Keratinocyte (primary cell): ENCODE measurements around the gene SCARB1. TPM values are rescaled to one million over a fixed set of nuclear protein-coding genes. Genes with fewer than 3 reads are reported as not detected.
A peak's percentile ranks its signal among the peaks of the same experiment; 100 is the strongest.
"Not testable (repeated sequence)": the region's sequence is repeated elsewhere in the genome, so short reads cannot be mapped to it uniquely, and the experiment has no call there.

Experiments used
- DNase-seq: peaks from one replicate; pipeline ENCODE4 v3.0.0-alpha.2; 2011; ENCODE audit warnings: low read depth, missing footprints, low spot score
- FAIRE-seq: peaks from 2 replicates; lab custom pipeline; 2011; peaks lifted over from hg19 to GRCh38; lab: Jason Lieb, UNC
- H2AFZ ChIP-seq: 2 replicates; pipeline ENCODE4 v1.6.0; 2012; ENCODE audit warnings: low read length, control low read depth, inconsistent platforms; ENCODE audit not compliant: control insufficient read depth
- H3K27ac ChIP-seq: 2 replicates; pipeline ENCODE4 v1.5.1; 2011; ENCODE audit warnings: low read length; ENCODE audit not compliant: control insufficient read depth, insufficient read depth
- H3K27me3 ChIP-seq: 3 replicates; pipeline ENCODE4 v1.6.0; 2011; ENCODE audit warnings: low read length; ENCODE audit not compliant: control insufficient read depth, insufficient read depth; ENCODE audit errors: extremely low read depth
- H3K36me3 ChIP-seq, 2 experiments: 2 replicates in 1 of 2; 3 replicates in 1 of 2; pipeline ENCODE4 v1.5.1; 2011; ENCODE audit warnings: low read length in 2 of 2, mild to moderate bottlenecking in 1 of 2; ENCODE audit not compliant: control insufficient read depth in 2 of 2, insufficient read depth in 2 of 2; ENCODE audit errors: extremely low read depth in 1 of 2
- H3K4me1 ChIP-seq: 3 replicates; pipeline ENCODE4 v1.5.1; 2011; ENCODE audit warnings: low read length; ENCODE audit not compliant: control insufficient read depth, insufficient read depth; ENCODE audit errors: extremely low read depth
- H3K4me2 ChIP-seq: 3 replicates; pipeline ENCODE4 v1.6.0; 2011; ENCODE audit warnings: low read depth, low read length; ENCODE audit not compliant: control insufficient read depth, insufficient read depth; ENCODE audit errors: extremely low read depth
- H3K4me3 ChIP-seq, 3 experiments: fragments of 200-600 bp in 1 of 3; sonication (generic) in 1 of 3; 2 replicates in 2 of 3; 3 replicates in 1 of 3; pipeline ENCODE4 v1.5.1; 2011 to 2016; ENCODE audit warnings: low read length in 3 of 3, mild to moderate bottlenecking in 3 of 3, control low read depth in 2 of 3, inconsistent platforms in 1 of 3, low read depth in 1 of 3, mixed read lengths in 1 of 3, mixed run types in 1 of 3, moderate library complexity in 1 of 3; ENCODE audit not compliant: control insufficient read depth in 2 of 3, insufficient read depth in 2 of 3; ENCODE audit errors: extremely low read depth in 1 of 3
- H3K79me2 ChIP-seq: 2 replicates; pipeline ENCODE4 v1.6.0; 2012; ENCODE audit warnings: low read length; ENCODE audit not compliant: control insufficient read depth, insufficient read depth
- H3K9ac ChIP-seq: 3 replicates; pipeline ENCODE4 v1.6.0; 2011; ENCODE audit warnings: low read length; ENCODE audit not compliant: control insufficient read depth, insufficient read depth; ENCODE audit errors: extremely low read depth
- H3K9me1 ChIP-seq: 3 replicates; pipeline ENCODE4 v1.6.0; 2011; ENCODE audit warnings: low read length; ENCODE audit not compliant: control insufficient read depth, insufficient read depth; ENCODE audit errors: extremely low read depth
- H3K9me3 ChIP-seq: 2 replicates; pipeline ENCODE4 v1.5.1; 2012; ENCODE audit warnings: low read depth, low read length; ENCODE audit not compliant: control insufficient read depth
- H4K20me1 ChIP-seq: 3 replicates; pipeline ENCODE4 v1.6.0; 2011; ENCODE audit warnings: low read length; ENCODE audit not compliant: control insufficient read depth, insufficient read depth; ENCODE audit errors: extremely low read depth
- CTCF ChIP-seq, 3 experiments: IDR thresholded peaks in 1 of 3; conservative IDR thresholded peaks in 1 of 3; optimal IDR thresholded peaks in 1 of 3; 2 replicates in 2 of 3; 3 replicates in 1 of 3; pipeline versions ENCODE3 to v1.5.1; 2011; ENCODE audit warnings: low read length in 3 of 3, mild to moderate bottlenecking in 3 of 3, moderate library complexity in 2 of 3, control low read depth in 1 of 3, inconsistent platforms in 1 of 3; ENCODE audit not compliant: insufficient read depth in 2 of 3; ENCODE audit errors: extremely low read depth in 1 of 3
- EZH2 ChIP-seq: IDR thresholded peaks from one replicate; pipeline ENCODE4 v1.6.1; 2012; ENCODE audit warnings: inconsistent platforms, mild to moderate bottlenecking, low read length, moderate library complexity
- dilution Hi-C: fragments of 300-500 bp; cut with MboI; formaldehyde crosslinking; loops from one replicate; pipeline ENCODE4 v1.7.0; 2020; ENCODE audit warnings: low sequenced_read_pairs; ENCODE audit not compliant: extremely low pct_ligation_motif_present
- polyA minus RNA-seq, 3 experiments: library from RNA; depleted of rRNA, polyadenylated mRNA; stranded (reverse); fragments of >200 nt; gene quantifications; 1 replicate in 1 of 3; 2 replicates in 1 of 3; 3 replicates in 1 of 3; pipeline ENCODE4 v1.2.3, GENCODE V29; 2011
- polyA plus RNA-seq, 5 experiments: library from polyadenylated mRNA; depleted of rRNA in 3 of 5; stranded (reverse) in 3 of 5; stranded (forward) in 1 of 5; unstranded in 1 of 5; fragments of >200 nt; gene quantifications; 1 replicate in 1 of 5; 2 replicates in 3 of 5; 3 replicates in 1 of 5; pipeline versions ENCODE4 v1.2.1 to v1.2.3, GENCODE V29; 2011 to 2012; ENCODE audit warnings: missing spikeins in 2 of 5, low read depth in 1 of 5, low replicate concordance in 1 of 5

Gene SCARB1, protein sequence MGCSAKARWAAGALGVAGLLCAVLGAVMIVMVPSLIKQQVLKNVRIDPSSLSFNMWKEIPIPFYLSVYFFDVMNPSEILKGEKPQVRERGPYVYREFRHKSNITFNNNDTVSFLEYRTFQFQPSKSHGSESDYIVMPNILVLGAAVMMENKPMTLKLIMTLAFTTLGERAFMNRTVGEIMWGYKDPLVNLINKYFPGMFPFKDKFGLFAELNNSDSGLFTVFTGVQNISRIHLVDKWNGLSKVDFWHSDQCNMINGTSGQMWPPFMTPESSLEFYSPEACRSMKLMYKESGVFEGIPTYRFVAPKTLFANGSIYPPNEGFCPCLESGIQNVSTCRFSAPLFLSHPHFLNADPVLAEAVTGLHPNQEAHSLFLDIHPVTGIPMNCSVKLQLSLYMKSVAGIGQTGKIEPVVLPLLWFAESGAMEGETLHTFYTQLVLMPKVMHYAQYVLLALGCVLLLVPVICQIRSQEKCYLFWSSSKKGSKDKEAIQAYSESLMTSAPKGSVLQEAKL
- 40.9 to 80.6 TPM (median 41.4 TPM) in 3 replicates for polyA plus RNA-seq
- polyA plus RNA-seq (2011; ENCODE audit: low read depth): 5.5 TPM
- 47.5 and 76.4 TPM in 2 replicates for polyA plus RNA-seq (2011; cell fraction: cytosol; rRNA removed)
- polyA plus RNA-seq (2011; cell fraction: nucleus; rRNA removed): 160 and 185 TPM in 2 replicates
- polyA plus RNA-seq (2012; ENCODE audit: low replicate concordance): 27.4 and 72.2 TPM in 2 replicates
- polyA minus RNA-seq: 74.8 to 159 TPM (median 78.2 TPM) in 3 replicates
- polyA minus RNA-seq (2011; cell fraction: cytosol; rRNA and poly(A)+ RNA removed): 76.9 TPM
- 131 and 159 TPM in 2 replicates for polyA minus RNA-seq (2011; cell fraction: nucleus; rRNA and poly(A)+ RNA removed)

DNA sequence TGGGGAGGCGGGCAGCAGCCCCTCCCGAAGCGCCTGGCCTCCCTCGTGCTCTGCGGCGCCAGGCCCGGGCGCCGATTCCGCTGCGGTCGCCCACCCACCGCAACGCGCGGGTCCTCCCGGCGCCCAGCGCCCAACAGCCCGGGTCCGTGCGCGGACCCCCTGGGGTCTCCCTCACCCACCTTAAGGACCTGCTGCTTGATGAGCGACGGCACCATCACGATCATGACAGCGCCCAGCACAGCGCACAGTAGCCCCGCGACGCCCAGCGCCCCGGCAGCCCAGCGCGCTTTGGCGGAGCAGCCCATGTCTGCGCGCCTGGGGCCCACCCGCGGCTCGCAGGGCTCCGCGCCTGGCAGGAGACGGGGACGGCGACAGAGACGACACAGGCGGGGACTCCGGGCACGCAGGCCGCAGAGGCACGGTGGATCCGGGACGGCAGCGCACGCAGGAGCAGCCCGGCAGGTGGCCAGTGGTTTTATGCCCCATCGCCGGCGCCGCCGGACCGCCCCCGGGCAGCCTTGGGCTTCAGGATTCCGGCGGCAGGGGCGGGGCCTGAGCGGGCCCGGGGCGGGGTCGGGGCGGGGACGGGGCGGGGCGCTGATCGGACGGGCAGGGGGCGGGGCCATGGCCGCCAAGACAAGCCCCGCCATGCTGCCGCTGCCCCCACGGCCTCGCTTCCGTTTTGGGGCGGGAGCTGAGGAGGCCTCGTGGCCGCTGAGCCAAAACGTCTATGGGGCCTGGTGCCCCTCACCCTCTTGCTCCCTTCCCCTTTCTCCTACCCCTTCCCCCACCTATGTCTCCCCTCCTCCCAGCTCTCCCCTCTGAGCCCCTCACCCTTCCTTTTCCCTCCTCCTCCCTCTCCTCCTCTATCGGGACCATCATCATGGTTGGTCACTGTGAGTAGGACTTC, at the start of gene SCARB1:
Gene SCARB1 (minus strand): TSS at position 449 of the 910 bp plus-strand sequence. CDS start 144 bp downstream, at position 305.
- Histone ChIP-seq H3K4me2 (peak within 1 kb of the TSS; percentile 89), H3K9me1 (peaks cover 7% of the 10 kb centered on the region), H3K9ac (peak within 1 kb of the TSS; percentile 80), H3K27ac (peak within 1 kb of the TSS; percentile 66), H3K36me3 (peaks cover 6 to 7% of the 10 kb centered on the region in 2 experiments), H2AFZ (peak within 1 kb of the TSS; percentile 93), H3K79me2 (peaks cover 35% of the 10 kb centered on the region), H4K20me1 (peaks cover 3% of the 10 kb centered on the region), H3K27me3 (no peaks in the 10 kb centered on the region), H3K4me3 (peak within 1 kb of the TSS; percentile 77 to 85 (median 78)), H3K9me3 (no peaks in the 10 kb centered on the region), H3K4me1 (peaks cover 30% of the 10 kb centered on the region)
- dilution Hi-C loops: no loop called here
- DNase-seq (no peak), FAIRE-seq (no peak)
- TF ChIP-seq EZH2 (no peak), CTCF (optimal IDR thresholded peaks at IDR 0.05 in 1 of 3, IDR thresholded peaks at IDR 0.05 in 1 of 3, conservative IDR thresholded peaks at IDR 0.05 in 1 of 3; ENCODE audit: extremely low read depth in 1 of 3, insufficient read depth in 2 of 3, low read length in 3 of 3) (peak in 1 of 3 experiments; percentile 30)

GRCh38 chr12:124912529-124913287, 49.0 kb upstream of the SCARB1 start:
- FAIRE-seq, dilution Hi-C loops: not testable (repeated sequence)

GRCh38 chr12:124911521-124911920, 47.9 kb upstream of the SCARB1 start:
- FAIRE-seq, DNase-seq, H3K4me1 ChIP-seq, H2AFZ ChIP-seq, H3K27me3 ChIP-seq, H3K27ac ChIP-seq, H3K9me3 ChIP-seq, H3K9me1 ChIP-seq, dilution Hi-C loops: not testable (repeated sequence)
- Histone ChIP-seq H3K4me3 (peak overlapping the region; percentile 13 to 38 (median 15)), H4K20me1 (peaks cover 34% of the 10 kb centered on the region), H3K79me2 (peaks cover 40% of the 10 kb centered on the region), H3K36me3 (peaks cover 4 to 20% of the 10 kb centered on the region in 2 experiments), H3K9ac (peak overlapping the region; percentile 20), H3K4me2 (peak overlapping the region; percentile 74)

More at GRCh38 chr12:124912529-124913287, 49.0 kb upstream of the SCARB1 start:
- H3K9ac ChIP-seq: peak overlapping the region; percentile 100
- not testable (repeated sequence) for H3K9me1 ChIP-seq, DNase-seq, H3K27me3 ChIP-seq, H2AFZ ChIP-seq, H3K9me3 ChIP-seq
- peaks cover 14% of the 10 kb centered on the region for H3K4me1 ChIP-seq
- H3K27ac ChIP-seq: peak overlapping the region; percentile 30
- peak overlapping the region; percentile 61 to 98 (median 98) for H3K4me3 ChIP-seq
- H3K4me2 ChIP-seq: peak overlapping the region; percentile 78
- H3K79me2 ChIP-seq: peaks cover 40% of the 10 kb centered on the region
- H3K36me3 ChIP-seq: peaks cover 4 to 20% of the 10 kb centered on the region in 2 experiments
- H4K20me1 ChIP-seq: peaks cover 34% of the 10 kb centered on the region
